K562 (cell line): ENCODE data around the gene PCBP3. TPM values are rescaled to one million over a fixed set of nuclear protein-coding genes. Genes with fewer than 3 reads are reported as not detected.
A peak's percentile ranks its signal among the peaks of the same experiment; 100 is the strongest.

Experiments used
- DACH1 ChIP-seq: fragments of 450-650 bp; IDR thresholded peaks from 2 replicates; pipeline ENCODE4 v1.6.1; 2018; ENCODE audit not compliant: partially characterized antibody
- NR2F6 ChIP-seq: fragments of 450-650 bp; formaldehyde crosslinking; IDR thresholded peaks from 2 replicates; pipeline ENCODE4 v1.4.0; 2020; ENCODE audit warnings: mild to moderate bottlenecking
- RBM14 ChIP-seq: fragments of 200-400 bp; formaldehyde crosslinking; IDR thresholded peaks from 2 replicates; pipeline ENCODE4 v1.6.1; 2018; ENCODE audit warnings: low read depth, mild to moderate bottlenecking, low read length, moderate library complexity, borderline replicate concordance; ENCODE audit not compliant: insufficient read depth
- SIX5 ChIP-seq, 2 experiments: IDR thresholded peaks; 2 replicates each; pipeline ENCODE4 v1.6.1; 2011; ENCODE audit warnings: low read length in 2 of 2, borderline replicate concordance in 1 of 2, low read depth in 1 of 2, mild to moderate bottlenecking in 1 of 2, moderate library complexity in 1 of 2; ENCODE audit not compliant: insufficient read depth in 1 of 2
- polyA plus RNA-seq, 8 experiments: library from polyadenylated mRNA; depleted of rRNA in 4 of 8; stranded (reverse) in 5 of 8; unstranded in 3 of 8; fragments of >200 nt; fragmentation: Nextera tagmentation in 2 of 8; fragmentation: Illumina TruSeq in 1 of 8; extraction: Ambion mirVana in 2 of 8; extraction: Trizol in 1 of 8; gene quantifications; 2 replicates each; pipeline versions ENCODE4 v1.2.1 to v1.2.3, GENCODE V29; 2011 to 2014; ENCODE audit warnings: inconsistent platforms in 1 of 8, missing spikeins in 1 of 8
- total RNA-seq, 7 experiments: library from RNA; depleted of rRNA in 6 of 7; stranded (reverse); fragments of >200 nt in 6 of 7; fragmentation: Illumina TruSeq in 2 of 7; extraction: Trizol in 2 of 7; gene quantifications; 2 replicates each; pipeline versions ENCODE4 v1.2.1 to v1.2.3, GENCODE V29; 2011 to 2021; ENCODE audit warnings: low replicate concordance in 1 of 7
- TF ChIP-seq, protein P1 (sequence below): sonication (generic); formaldehyde crosslinking; IDR thresholded peaks from 2 replicates; pipeline ENCODE4 v1.8.0; 2023; ENCODE audit warnings: missing genetic modification reagents, mild to moderate bottlenecking, borderline replicate concordance
- TF ChIP-seq, protein P2 (sequence below): sonication (generic); formaldehyde crosslinking; IDR thresholded peaks from 2 replicates; pipeline ENCODE4 v1.8.0; 2023; ENCODE audit warnings: mild to moderate bottlenecking, missing genetic modification reagents
- TF ChIP-seq, protein P3 (sequence below): sonication (generic); formaldehyde crosslinking; IDR thresholded peaks from 2 replicates; pipeline ENCODE4 v1.8.0; 2022; ENCODE audit warnings: mild to moderate bottlenecking, missing genetic modification reagents
- TF ChIP-seq, protein P4 (sequence below): fragments of 450-650 bp; IDR thresholded peaks from 2 replicates; pipeline ENCODE4 v1.6.1; 2016; ENCODE audit warnings: antibody characterized with exemption

The PCBP3 gene
- total and polyA plus RNA-seq, 9 of the 15 experiments (the other 6 are each of a cell fraction or from before 2014, with no cell fraction given): 0.18 TPM; not detected in 8

DNA sequence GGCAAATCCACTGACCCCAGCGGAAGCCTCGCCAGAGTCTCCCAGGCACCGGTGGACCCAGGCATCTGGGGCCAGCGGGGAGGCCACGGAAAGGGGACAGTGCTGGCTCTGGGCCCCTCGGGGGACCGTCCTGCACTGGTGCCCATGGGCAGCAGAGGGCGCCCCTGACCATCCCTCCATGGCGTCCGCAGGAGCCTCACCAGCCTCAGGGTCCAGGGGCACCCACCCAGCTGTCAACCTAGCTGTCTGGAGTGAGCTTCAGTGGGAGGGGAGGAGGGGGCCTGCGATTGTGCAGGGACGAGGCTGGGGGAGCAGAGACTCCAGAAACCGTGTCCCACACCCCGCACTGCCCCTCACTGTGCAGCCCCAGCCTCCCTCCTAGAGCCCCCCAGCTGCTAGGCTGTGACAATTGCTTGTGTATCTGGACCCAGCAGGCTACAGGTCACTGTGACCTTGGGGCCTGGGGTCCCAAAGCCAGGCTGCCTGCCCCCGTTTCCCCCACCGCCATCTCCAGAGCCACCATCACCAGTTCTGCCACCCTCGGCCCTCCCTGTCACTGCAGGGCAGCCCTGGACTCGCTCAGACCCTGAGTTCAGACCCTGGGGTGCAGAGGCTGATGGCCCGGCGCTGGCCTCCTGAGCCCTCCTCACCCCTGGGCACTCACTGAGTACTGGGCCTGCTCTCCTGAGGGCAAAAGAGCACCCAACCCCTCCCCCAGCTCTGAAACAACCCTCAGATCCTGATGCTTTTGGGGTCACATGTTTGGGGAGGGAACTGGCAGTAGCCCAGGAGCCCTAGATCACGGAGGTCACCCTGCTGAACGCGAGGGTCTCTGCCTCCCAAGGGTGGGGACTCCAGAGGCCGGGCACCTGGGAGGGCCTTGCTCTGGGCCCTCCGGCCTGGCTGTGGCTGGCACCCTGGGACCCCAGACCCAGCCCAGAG lies 327.4 kb downstream of the PCBP3 start (continued):
- TF ChIP-seq, protein P1, sequence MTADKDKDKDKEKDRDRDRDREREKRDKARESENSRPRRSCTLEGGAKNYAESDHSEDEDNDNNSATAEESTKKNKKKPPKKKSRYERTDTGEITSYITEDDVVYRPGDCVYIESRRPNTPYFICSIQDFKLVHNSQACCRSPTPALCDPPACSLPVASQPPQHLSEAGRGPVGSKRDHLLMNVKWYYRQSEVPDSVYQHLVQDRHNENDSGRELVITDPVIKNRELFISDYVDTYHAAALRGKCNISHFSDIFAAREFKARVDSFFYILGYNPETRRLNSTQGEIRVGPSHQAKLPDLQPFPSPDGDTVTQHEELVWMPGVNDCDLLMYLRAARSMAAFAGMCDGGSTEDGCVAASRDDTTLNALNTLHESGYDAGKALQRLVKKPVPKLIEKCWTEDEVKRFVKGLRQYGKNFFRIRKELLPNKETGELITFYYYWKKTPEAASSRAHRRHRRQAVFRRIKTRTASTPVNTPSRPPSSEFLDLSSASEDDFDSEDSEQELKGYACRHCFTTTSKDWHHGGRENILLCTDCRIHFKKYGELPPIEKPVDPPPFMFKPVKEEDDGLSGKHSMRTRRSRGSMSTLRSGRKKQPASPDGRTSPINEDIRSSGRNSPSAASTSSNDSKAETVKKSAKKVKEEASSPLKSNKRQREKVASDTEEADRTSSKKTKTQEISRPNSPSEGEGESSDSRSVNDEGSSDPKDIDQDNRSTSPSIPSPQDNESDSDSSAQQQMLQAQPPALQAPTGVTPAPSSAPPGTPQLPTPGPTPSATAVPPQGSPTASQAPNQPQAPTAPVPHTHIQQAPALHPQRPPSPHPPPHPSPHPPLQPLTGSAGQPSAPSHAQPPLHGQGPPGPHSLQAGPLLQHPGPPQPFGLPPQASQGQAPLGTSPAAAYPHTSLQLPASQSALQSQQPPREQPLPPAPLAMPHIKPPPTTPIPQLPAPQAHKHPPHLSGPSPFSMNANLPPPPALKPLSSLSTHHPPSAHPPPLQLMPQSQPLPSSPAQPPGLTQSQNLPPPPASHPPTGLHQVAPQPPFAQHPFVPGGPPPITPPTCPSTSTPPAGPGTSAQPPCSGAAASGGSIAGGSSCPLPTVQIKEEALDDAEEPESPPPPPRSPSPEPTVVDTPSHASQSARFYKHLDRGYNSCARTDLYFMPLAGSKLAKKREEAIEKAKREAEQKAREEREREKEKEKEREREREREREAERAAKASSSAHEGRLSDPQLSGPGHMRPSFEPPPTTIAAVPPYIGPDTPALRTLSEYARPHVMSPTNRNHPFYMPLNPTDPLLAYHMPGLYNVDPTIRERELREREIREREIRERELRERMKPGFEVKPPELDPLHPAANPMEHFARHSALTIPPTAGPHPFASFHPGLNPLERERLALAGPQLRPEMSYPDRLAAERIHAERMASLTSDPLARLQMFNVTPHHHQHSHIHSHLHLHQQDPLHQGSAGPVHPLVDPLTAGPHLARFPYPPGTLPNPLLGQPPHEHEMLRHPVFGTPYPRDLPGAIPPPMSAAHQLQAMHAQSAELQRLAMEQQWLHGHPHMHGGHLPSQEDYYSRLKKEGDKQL (CRISPR knock-in tag): no peak
- TF ChIP-seq, protein P2, sequence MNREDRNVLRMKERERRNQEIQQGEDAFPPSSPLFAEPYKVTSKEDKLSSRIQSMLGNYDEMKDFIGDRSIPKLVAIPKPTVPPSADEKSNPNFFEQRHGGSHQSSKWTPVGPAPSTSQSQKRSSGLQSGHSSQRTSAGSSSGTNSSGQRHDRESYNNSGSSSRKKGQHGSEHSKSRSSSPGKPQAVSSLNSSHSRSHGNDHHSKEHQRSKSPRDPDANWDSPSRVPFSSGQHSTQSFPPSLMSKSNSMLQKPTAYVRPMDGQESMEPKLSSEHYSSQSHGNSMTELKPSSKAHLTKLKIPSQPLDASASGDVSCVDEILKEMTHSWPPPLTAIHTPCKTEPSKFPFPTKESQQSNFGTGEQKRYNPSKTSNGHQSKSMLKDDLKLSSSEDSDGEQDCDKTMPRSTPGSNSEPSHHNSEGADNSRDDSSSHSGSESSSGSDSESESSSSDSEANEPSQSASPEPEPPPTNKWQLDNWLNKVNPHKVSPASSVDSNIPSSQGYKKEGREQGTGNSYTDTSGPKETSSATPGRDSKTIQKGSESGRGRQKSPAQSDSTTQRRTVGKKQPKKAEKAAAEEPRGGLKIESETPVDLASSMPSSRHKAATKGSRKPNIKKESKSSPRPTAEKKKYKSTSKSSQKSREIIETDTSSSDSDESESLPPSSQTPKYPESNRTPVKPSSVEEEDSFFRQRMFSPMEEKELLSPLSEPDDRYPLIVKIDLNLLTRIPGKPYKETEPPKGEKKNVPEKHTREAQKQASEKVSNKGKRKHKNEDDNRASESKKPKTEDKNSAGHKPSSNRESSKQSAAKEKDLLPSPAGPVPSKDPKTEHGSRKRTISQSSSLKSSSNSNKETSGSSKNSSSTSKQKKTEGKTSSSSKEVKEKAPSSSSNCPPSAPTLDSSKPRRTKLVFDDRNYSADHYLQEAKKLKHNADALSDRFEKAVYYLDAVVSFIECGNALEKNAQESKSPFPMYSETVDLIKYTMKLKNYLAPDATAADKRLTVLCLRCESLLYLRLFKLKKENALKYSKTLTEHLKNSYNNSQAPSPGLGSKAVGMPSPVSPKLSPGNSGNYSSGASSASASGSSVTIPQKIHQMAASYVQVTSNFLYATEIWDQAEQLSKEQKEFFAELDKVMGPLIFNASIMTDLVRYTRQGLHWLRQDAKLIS (CRISPR knock-in tag): 0 out of 2 replicates have a peak, but pooled peaks have one; percentile 14
- TF ChIP-seq, protein P3, sequence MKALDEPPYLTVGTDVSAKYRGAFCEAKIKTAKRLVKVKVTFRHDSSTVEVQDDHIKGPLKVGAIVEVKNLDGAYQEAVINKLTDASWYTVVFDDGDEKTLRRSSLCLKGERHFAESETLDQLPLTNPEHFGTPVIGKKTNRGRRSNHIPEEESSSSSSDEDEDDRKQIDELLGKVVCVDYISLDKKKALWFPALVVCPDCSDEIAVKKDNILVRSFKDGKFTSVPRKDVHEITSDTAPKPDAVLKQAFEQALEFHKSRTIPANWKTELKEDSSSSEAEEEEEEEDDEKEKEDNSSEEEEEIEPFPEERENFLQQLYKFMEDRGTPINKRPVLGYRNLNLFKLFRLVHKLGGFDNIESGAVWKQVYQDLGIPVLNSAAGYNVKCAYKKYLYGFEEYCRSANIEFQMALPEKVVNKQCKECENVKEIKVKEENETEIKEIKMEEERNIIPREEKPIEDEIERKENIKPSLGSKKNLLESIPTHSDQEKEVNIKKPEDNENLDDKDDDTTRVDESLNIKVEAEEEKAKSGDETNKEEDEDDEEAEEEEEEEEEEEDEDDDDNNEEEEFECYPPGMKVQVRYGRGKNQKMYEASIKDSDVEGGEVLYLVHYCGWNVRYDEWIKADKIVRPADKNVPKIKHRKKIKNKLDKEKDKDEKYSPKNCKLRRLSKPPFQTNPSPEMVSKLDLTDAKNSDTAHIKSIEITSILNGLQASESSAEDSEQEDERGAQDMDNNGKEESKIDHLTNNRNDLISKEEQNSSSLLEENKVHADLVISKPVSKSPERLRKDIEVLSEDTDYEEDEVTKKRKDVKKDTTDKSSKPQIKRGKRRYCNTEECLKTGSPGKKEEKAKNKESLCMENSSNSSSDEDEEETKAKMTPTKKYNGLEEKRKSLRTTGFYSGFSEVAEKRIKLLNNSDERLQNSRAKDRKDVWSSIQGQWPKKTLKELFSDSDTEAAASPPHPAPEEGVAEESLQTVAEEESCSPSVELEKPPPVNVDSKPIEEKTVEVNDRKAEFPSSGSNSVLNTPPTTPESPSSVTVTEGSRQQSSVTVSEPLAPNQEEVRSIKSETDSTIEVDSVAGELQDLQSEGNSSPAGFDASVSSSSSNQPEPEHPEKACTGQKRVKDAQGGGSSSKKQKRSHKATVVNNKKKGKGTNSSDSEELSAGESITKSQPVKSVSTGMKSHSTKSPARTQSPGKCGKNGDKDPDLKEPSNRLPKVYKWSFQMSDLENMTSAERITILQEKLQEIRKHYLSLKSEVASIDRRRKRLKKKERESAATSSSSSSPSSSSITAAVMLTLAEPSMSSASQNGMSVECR (CRISPR knock-in tag): no peak
- TF ChIP-seq, protein P4, sequence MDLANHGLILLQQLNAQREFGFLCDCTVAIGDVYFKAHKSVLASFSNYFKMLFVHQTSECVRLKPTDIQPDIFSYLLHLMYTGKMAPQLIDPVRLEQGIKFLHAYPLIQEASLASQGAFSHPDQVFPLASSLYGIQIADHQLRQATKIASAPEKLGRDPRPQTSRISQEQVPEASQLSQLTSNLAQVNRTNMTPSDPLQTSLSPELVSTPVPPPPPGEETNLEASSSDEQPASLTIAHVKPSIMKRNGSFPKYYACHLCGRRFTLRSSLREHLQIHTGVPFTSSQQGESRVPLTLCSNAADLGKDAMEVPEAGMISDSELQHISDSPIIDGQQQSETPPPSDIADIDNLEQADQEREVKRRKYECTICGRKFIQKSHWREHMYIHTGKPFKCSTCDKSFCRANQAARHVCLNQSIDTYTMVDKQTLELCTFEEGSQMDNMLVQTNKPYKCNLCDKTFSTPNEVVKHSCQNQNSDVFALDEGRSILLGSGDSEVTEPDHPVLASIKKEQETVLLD: no peak
- no peak for TF ChIP-seq SIX5 (IDR thresholded peaks at IDR 0.05; ENCODE audit: borderline replicate concordance in 1 of 2, insufficient read depth in 1 of 2, low read depth in 1 of 2, low read length in 2 of 2)
- no peak for TF ChIP-seq RBM14
- TF ChIP-seq DACH1: no peak
- TF ChIP-seq NR2F6: no peak
